ENCODE data around the gene CSF2. TPM values are rescaled to one million over a fixed set of nuclear protein-coding genes. Genes with fewer than 3 reads are reported as not detected.

The CSF2 gene
- total RNA-seq, 2 experiments from 2014 or later: 61.5 to 64.1 TPM

Other genes with a start within 250 kb of the CSF2 start
- not detected for gene MEIKIN, start 128.1 kb upstream of the CSF2 start, total RNA-seq
- gene ACSL6, start 62.1 kb upstream of the CSF2 start, total RNA-seq: 1 to 10 TPM; 3.3 to 4.7 TPM
- gene IL3, start 13.1 kb upstream of the CSF2 start, total RNA-seq: under 1 TPM; 0.25 to 0.98 TPM
- gene P4HA2, start 154.1 kb downstream of the CSF2 start, total RNA-seq: 10 to 100 TPM; 17.3 to 18.6 TPM
- not detected for gene PDLIM4, start 183.9 kb downstream of the CSF2 start, total RNA-seq
- gene SLC22A4, start 220.6 kb downstream of the CSF2 start, total RNA-seq: under 1 TPM; 0.74 to 0.88 TPM